ENCODE data around the gene MRPL17.

GRCh38 chr11:6664551-6664950 lies 18.6 kb downstream of the MRPL17 start:
- TF ChIP-seq EZH2 (IDR thresholded peaks at IDR 0.05; ENCODE audit: low read length): no peak
- TF ChIP-seq CTCF (optimal IDR thresholded peaks at IDR 0.05 in 1 of 3, IDR thresholded peaks at IDR 0.05 in 1 of 3, conservative IDR thresholded peaks at IDR 0.05 in 1 of 3; ENCODE audit: extremely low read depth in 1 of 3, insufficient read depth in 2 of 3, low read length in 3 of 3): no peak

Measured in keratinocyte (primary cell).